DMS 273 treated with DMSO at 0.1 percent for 48 hours (cell line): ENCODE data around the gene BCAN.

Experiments used
- DNase-seq: peaks from one replicate; lab custom pipeline; 2025; lab: John Stamatoyannopoulos, UW

The BCAN gene

DNA sequence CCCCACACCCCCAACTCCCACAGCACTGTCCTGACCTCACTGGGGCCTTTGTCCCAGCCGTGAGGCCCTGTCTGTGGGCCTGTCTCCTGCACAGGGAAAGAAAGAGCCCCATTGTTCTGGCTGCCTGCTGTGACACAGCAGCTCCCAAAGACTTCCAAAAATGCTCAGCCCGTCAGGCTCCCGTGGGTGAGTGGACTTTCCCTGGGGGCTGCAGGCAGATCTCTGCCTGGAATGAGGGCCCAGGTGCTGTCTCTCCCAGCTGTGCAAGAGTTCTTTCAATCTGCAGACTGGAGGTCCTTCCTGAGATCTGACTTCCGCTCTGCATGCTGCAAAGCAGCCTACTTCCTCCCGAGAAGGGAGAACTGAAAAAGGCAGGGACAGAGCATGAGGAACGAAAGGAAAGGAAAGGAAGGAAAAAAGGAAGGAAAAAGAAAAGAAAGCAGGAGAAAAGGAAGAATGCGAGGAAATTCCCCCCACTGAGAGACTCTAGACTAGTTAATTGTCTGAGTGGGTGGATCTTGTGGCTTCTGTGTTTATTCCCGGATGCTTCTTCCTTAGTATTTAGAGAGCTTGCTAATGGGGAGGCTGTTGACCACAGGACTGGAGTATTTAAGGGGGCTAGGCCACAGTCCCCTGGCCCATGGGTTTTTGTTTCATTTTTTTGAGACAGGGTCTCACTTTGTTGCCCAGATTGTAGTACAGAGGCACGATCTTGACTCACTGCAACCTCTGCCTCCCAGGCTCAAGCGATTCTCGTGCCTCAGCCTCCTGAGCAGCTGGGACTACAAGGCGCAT lies 20.3 kb downstream of the BCAN start:
- DNase-seq = no peak

DNA sequence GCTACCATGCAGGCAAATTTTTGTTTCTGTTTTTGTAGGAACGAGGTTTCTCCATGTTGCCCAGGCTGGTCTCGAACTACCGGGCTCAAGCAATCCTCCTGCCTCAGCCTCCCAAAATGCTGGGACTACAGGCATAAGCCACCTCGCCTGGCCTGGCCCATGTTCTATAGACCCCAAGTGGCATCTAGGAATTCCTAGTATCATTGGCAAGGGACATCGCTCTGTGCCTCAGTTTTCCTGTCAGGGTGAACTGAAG lies 20.8 kb downstream of the BCAN start:
- no peak for DNase-seq

DNA sequence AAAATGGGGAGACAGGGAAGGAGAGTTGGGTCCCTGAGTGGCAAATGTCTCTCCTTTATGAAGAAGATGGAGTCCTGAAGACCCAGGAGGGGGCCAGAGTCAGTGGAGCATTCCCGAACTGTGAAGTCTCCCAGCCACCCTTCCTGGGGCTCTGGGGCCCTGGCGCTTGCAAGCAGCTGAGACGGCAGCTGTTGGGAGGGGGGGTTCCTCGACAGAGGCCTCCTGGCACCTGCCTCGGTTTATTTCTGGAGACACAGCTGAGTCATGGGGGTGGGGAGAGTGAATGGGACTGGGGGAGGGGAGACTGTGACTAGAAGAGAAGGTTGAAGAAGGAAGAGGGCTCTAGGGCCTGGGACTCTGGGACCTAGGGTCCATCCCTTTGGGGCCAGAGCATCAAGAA lies 21.3 kb downstream of the BCAN start:
- DNase-seq = peak; percentile 60

DNA sequence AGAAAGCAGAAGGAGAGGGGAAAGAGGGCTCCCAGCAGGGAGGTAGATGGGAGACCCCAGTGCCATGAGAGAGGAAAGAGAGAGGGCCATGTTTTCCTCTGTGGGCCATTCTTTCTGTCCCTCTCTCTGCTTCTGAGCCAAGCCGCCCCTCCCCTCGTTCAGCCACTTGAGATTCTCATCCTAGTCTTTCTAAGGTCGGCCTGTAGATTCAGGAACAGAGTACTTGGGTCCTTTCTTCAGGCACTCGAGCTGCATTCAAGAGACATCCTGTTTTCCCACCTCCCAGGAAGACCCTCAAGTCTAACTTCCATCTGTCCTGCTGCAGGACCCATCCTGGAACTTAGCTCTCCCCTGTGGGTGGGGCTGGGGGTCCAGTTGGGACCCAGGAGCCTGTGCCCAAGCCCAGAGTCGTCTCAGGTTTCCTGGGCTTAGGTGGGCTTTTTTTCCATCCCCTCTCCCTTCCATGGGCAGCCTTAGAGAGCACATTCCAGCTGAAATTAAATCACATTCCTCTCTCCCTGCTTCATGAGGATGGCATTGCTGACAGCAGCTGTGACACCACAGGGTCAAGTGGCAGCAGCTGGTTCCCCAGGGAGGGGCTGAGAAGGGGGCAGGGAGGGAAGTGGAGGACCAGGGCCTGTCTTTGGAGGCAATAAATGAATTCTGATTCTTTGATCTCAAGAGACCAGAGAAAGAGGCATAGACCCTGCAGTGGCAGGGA lies 22.3 kb downstream of the BCAN start:
- DNase-seq = no peak

DNA sequence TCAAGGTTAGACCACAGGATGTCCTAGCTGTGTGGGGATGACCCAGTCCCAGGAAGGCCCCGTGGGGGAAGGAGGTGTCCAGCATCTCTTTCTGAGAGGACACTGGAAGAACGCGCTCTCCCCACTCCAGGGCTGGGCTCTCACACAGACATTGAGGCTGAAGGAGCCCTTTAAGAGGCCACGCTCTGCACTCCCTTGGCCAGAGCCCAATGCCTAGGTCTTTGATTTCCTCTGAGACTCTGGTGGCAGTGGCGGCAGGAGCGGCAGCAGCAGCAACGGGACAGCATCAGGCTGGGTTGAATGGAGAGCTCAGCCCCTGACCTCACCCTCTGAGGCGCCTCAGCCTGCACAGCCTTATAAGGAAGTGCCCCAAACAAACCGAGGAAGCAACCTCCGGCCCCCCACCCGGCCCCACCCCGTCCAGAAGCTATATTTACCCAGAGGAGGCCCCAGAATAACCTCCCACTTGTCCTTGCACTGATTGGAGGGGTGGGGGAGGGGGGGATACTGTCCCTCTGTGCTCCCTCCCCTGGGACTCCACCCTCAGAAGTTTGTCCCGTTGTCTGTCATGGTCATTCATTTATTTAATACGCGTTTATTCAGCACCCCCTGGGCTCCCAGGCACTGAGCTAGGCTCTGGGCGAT lies 23.0 kb downstream of the BCAN start:
- no peak for DNase-seq

DNA sequence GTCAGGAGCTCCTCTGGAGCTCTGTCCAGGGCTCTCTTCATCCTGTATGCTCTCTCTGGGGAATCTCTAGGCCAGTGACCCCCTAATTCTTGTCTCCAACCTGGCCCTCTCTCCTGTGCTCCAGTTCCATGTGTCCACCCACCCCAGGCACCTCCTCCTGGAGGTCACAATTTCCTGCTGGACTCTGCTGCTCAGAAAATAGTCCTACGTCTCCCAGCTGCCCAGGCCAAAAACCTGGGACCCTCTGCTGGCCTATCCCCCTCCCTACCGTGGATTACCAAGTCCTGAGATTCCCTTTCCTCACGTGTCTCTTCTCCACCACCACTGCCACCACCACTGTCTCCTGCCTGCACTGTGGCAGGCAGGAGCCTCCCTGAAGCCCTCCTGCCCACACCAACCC lies 23.6 kb downstream of the BCAN start:
- DNase-seq = no peak

DNA sequence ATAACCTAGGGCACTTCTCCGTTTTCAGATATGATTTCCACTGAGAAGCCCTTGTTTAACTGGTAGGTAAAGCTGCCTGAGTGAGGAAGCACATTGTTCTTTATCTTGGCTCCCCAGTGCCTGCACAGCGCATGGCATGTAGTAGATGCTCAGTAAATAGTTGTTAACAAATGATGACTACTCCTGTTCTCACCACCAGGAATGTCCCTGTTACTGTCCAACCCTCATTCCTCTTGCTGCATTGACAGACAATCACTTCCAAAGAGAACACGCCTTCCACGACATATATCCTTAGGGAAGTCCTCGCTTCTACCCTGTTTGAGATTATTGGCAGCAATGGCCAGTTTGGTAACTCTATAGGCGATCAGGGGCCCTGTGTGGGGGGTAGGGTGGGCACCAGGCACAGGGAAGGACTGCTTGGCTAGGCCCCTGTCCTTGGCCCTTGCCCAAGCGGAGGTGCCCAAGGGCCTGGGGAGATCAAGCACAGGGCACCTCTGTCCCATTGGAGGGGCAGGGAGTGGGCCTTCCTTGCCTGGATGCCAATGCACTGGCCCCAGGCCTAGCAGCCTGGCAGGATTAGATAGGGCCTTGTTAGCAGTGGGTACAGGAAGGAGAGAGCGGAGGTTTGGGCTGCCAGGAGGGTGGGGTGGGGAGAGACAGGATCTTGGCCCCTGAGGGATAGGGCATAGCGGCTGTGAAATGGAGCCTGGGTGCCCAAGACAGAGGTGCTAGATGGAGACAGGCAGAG lies 25.1 kb downstream of the BCAN start:
- DNase-seq = no peak

DNA sequence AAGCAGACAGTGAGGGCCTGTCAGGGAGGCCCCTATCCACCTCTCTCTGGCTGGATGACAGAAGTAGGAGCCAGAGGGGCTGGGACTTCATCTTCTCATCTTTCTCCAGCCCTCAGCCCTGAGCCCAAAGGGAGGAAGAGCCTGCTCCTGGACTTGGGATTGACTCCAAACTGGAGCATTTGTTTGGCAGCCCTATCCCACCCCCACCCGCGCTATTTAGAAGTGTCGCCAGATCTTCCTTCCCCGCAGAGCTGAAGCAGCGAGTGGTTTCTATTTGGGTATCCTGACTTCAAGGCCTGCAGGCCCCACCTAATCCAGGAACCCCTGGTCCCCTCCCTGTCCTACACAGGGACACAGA lies 25.7 kb downstream of the BCAN start:
- no peak for DNase-seq

DNA sequence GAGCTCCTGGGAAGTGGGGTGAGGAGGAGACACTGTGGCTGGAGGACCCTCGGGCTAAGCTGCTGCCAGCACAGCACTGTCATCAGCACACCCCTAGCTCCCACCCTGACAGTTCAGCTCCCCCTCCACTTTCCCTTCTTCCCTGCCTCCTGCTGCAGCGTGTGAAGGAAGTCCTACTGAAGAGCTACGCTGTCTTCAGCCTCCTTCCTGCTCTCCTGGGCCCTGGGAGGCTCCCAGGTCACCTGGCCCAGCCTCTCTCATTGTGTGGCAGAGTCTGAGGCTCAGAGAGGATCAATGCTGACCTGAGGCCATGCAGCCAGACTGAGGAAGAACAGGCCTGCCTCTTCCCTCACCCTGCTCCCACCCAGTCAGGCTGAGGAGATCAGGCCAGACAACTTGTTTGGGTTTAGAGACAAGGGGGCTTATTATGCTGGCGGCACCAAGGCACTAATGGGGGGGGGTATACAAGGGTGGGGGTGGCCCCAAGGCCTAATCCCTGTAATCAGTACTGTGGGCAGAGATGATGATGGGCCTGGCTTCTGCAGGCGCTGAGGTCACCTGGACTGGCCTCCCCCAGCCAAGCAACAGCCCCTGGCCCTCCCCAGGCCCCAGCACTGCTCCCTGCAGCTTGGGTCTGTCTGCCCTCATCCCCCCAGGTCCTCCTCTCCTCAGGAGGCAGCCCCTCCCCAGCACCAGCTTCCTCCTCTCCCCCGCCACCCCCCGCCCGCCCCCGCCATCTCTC lies 26.2 kb downstream of the BCAN start:
- DNase-seq = no peak

DNA sequence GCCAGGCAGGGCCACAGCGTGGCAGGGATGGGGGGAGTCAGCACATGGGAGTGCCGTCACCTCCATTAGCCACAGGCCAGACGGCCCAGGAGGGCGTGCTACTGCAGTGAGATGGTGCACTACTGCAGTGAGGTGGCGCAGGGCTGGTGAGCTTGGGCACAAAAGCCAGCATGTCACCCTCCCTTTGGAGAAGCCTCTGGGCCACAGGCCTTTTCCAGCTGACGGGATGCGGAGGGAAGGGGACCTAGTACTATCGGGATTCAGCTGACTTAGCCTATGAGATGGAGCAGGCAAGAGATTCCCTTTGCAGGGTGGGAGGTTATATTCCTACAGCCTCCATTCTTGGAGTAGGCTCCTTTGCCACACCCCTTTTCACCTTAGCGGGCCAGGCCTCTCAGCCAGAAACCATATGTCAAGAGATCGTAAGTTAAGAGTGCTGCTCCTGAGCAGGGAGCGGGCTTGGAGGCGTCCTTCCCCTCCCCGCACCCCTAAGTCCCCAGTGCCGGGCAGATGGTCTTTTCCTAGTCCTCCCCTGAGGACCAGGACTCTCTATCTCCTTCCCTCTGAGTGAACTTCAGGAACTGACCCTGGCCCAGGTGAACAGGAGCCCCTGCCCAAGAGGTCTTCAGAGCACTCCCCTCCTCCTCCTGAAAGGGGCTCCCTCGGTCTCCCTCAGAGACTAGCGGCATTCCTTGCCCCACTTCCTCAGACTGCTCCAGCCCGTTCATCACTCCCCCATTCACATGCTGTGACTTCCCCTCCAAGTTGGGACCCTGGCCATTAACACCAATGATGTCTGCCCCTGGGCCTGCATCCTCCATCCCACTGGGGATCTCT lies 27.1 kb downstream of the BCAN start:
- DNase-seq = no peak

DNA sequence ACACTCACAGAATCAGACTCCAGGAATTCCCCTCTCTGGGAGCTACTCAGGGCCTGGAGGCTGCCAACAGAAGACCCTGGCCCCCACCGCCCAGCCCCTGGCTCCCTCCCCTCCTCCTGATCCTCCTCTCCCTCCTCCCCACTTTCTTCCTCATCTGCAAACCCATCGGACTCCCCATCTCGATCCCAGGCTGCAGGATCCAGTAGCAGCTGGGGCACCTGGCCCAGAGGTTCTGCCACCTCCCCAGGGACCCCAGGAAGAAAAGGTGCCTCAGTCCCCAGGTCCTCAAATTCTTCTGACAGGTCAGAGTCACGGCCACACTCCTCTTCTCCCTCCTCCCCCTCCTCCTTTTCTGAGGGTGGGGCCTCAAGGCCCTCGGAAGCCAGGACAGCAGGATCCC lies 27.9 kb downstream of the BCAN start:
- no peak for DNase-seq

DNA sequence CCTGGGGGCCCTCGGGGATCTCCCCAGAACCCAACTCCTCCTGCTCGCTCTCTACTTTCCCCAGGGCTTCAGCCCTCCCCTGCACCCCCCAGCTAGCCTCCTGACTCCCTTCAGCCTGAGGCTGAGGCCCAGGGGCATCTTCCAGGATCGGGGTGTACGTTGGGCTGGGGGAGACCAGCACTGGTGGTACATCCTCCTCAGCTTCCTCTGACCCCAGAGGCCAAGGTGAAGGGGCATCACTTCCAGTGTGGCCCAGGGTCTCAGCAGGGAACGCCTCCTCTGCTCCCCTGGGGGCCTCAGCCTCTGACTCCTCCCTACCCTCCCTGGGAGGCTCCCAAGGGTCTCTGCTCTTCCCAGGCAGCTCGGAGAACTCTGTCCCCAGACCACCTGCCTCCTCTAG lies 28.4 kb downstream of the BCAN start:
- DNase-seq = no peak

DNA sequence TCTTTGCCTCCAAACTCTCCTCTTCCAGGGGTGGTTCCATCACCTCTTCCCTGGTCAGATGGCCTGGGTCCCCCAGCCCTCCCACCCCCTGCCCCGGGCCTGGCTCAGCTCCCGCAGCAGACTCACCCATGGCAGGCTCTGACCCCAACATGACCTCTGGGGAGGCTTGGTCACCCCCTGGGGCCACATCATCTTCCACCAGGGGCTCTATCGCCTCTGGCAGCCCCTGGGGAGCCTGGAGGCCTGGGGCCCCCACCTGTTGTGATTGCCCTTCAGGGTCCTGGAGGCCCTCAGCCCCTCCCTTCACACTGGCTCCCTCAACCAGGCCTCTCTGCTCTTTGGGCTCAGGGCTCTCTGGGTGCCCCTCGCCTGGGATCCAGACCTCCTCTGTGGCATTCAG lies 28.9 kb downstream of the BCAN start:
- DNase-seq = no peak

DNA sequence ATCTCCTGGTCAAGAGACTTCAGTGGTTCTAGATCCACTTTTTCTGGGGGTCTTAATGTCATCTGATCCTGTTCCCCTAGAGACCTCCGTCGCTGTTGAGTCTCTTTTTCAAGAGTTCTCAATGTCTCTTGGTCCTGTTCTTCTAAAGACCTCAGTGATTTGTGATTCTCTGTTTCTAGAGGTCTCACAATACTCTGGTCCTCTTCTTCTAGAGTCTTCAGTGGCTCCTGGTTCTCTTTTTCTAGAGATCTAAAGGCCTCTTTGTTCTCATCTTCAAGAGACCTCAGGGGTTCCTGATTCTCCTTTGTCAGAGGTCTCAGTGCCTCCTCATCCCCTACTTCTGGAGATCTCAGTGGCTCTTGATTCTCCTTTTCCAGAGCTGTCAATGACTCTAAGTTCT lies 29.9 kb downstream of the BCAN start:
- no peak for DNase-seq

DNA sequence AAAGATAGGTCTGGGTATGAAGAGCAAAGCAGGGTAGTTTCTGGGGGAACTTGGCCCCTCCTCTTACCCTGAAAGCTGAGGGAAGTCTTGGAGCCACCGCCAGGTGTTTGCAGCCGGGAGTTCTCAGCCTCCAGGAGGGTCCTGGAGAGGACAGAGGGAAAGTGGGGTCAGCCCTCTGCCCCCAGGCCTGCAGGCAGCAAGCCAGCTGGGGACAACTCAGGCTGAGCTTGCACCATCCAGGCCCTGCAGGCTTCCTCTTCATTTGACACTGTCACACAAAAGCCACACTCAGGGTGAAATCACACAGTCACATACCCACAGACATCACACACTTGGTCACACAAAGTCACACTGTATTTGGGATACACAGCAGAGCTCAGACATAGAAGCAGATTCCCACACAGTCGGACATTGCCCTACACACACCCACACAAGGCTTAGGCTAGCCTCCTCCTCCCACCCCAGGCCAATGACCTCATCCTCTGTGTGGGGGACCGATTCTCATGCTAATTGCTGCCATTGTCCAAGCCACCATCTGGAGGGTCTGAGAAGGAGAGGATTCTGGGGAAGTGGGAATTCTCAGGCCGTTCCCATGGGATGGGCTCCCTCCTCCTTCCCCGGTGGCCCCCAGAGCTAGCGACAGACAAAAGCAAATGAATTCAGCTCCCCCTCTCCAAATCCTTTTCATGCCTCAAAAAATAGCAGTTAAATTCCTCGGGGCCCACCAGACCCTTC lies 31.6 kb downstream of the BCAN start:
- no peak for DNase-seq

DNA sequence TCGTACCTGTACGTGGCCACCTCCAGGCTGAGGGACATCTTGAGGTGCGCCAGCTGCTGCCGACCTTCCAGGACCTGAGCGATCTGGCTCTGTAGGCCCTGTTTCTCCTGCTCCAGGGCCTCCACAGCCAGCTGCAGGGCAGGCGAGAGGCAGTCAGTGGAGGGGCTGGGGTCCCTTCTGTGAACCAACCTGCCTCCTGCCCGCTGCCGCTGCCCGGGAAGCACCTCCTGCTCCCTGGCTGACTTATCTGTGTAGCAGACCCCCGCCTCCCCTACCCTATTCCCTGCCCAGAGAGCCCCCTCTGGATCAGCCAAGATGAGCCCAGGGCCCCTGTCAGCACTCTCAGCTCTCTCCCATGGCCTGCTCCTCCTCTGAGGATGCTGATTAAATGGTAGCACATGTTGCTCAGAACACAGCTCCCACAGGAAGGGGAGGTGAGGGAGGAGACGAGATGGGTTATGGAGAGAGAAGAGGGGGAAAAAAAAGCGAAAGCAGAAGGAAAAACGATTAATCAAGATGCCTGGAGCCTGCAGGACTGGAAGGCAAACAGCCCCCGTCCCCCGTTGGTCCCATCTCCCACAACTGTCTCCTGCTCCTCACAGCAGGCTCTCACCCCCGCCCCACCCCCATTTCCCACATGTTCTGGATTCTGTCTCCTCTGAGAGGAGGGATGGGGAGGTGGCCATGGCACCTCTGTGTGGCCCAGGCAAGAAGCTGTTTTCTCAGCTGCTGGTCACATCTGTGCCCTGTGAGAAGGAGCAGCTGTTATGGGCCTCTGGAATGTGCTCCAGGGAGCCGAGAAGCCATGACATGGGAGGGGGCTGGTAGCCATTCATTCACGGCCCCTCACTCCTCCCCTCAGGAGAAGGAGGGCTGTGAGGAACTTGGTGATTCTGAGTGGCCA lies 33.5 kb downstream of the BCAN start:
- DNase-seq = no peak

DNA sequence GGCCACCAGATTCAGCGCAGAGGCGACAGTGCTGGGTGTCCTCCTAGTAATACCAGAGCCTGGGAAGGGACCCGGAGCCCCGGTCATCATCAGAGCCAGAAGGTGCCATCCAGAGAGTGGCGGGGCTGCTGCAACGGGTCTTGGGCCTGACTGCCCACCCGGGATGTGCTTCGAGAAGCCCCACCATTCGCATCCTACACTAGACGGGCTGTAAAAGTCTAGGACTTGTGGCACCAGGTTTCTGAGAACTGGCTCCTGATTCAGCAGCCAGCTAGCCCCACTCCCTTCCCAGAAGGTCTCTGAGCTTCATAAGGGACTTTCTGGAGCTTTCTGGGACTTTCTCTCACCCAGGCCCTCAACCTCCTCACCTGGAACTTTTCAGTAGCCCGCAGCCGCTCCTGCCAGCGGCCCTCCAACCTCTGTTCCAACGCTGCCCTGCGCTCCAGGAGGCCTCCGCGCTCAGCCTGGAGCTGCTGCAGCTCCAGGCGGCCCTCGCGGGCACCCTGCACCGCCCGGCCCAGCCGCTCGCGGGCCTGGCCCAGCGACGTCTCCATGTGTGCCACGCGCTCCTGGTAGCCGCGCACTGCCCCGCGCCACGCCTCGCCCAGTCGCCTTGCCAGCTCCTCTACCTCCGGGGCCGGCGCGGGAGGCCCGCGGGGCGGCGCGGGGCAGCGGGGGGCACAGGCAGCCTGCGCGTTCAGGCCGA lies 34.4 kb downstream of the BCAN start:
- DNase-seq = no peak

DNA sequence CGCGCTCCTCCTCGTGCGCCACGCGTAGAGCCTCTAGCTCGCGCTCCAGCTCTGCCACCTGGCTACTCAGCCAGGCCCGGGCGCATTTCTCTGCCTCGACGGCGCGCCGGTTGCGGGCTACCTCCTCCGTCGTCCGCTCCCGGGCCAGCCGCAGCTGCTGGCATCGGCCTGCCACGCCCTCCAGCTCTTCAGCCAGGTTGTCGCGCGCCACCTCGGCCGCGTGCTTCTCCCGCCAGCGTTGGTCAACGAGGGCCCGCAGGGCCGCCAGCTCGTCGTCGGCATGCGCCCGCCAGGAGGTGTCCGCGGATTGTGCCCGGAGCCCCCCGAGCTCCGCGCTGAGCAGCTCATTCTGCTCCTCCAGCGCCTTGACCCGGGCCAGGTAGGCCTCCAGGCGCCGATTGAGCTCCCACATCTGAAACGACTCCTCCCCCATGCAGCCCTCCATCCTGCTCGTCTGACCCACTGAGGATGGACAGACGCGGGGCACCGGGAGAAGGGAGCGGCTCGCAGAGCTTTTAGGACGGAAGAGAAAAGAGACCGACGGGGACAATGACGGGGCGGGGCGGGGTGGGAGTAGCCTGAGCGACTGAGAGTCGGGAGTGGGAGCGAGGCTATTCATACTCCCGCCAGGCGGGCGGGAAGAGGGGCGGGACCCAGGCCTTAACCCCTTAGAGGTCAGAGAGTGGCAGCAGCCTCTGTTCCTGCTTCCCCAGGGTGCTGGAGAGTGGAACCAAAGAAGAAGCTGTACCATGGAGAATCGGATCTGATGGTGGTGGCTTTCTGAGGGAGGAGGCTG lies 35.1 kb downstream of the BCAN start, which contains the start of gene NES:
TSS of gene NES (minus strand) at position 588 of the 796 bp plus-strand sequence. CDS start at position 445, 143 bp downstream.
- no peak for DNase-seq
